ENCODE measurements around the gene HECW1. TPM values are rescaled to one million over a fixed set of nuclear protein-coding genes. Genes with fewer than 3 reads are reported as not detected.
A peak's percentile ranks its signal among the peaks of the same experiment; 100 is the strongest.

Gene HECW1
- polyA plus RNA-seq, 1 donor (not counting 4 experiments of a cell fraction or from before 2014, with no cell fraction given) = not detected

- Histone ChIP-seq H3K27ac (ENCODE audit: control insufficient read depth, insufficient read depth, low read length) (no peak overlapping the region), H3K27me3 (ENCODE audit: control insufficient read depth, extremely low read depth, insufficient read depth, low read length) (peaks cover 4% of the 10 kb centered on the region), H3K4me2 (ENCODE audit: control insufficient read depth, extremely low read depth, insufficient read depth, low read depth, low read length) (no peak overlapping the region), H3K9me1 (ENCODE audit: control insufficient read depth, extremely low read depth, insufficient read depth, low read length) (no peaks in the 10 kb centered on the region), H3K9me3 (ENCODE audit: control insufficient read depth, low read depth, low read length) (no peaks in the 10 kb centered on the region), H3K4me1 (ENCODE audit: control insufficient read depth, extremely low read depth, insufficient read depth, low read length) (no peaks in the 10 kb centered on the region), H3K4me3 (ENCODE audit: control insufficient read depth in 2 of 3, extremely low read depth in 1 of 3, insufficient read depth in 2 of 3, low read depth in 1 of 3, low read length in 3 of 3) (no peak overlapping the region), H3K79me2 (ENCODE audit: control insufficient read depth, insufficient read depth, low read length) (no peaks in the 10 kb centered on the region), H4K20me1 (ENCODE audit: control insufficient read depth, extremely low read depth, insufficient read depth, low read length) (no peaks in the 10 kb centered on the region), H3K36me3 (ENCODE audit: control insufficient read depth in 2 of 2, extremely low read depth in 1 of 2, insufficient read depth in 2 of 2, low read length in 2 of 2) (no peaks in the 10 kb centered on the region), H2AFZ (ENCODE audit: control insufficient read depth, low read length) (no peak overlapping the region), H3K9ac (ENCODE audit: control insufficient read depth, extremely low read depth, insufficient read depth, low read length) (no peak overlapping the region)
- FAIRE-seq (peak; percentile 69), DNase-seq (ENCODE audit: low read depth, low spot score) (no peak)
- TF ChIP-seq, protein P1, sequence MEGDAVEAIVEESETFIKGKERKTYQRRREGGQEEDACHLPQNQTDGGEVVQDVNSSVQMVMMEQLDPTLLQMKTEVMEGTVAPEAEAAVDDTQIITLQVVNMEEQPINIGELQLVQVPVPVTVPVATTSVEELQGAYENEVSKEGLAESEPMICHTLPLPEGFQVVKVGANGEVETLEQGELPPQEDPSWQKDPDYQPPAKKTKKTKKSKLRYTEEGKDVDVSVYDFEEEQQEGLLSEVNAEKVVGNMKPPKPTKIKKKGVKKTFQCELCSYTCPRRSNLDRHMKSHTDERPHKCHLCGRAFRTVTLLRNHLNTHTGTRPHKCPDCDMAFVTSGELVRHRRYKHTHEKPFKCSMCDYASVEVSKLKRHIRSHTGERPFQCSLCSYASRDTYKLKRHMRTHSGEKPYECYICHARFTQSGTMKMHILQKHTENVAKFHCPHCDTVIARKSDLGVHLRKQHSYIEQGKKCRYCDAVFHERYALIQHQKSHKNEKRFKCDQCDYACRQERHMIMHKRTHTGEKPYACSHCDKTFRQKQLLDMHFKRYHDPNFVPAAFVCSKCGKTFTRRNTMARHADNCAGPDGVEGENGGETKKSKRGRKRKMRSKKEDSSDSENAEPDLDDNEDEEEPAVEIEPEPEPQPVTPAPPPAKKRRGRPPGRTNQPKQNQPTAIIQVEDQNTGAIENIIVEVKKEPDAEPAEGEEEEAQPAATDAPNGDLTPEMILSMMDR (optimal IDR thresholded peaks at IDR 0.05 in 1 of 3, IDR thresholded peaks at IDR 0.05 in 1 of 3, conservative IDR thresholded peaks at IDR 0.05 in 1 of 3; ENCODE audit: extremely low read depth in 1 of 3, insufficient read depth in 2 of 3, low read length in 3 of 3) = peak; percentile 8 to 58 (median 31)
- TF ChIP-seq EZH2 (IDR thresholded peaks at IDR 0.05; ENCODE audit: low read length) = no peak
- dilution Hi-C loops (cut with MboI; ENCODE audit: extremely low pct_ligation_motif_present, low sequenced_read_pairs) = no loop called here
Measured at GRCh38 chr7:43511029-43511428, 398.6 kb downstream of the HECW1 start.

DNA sequence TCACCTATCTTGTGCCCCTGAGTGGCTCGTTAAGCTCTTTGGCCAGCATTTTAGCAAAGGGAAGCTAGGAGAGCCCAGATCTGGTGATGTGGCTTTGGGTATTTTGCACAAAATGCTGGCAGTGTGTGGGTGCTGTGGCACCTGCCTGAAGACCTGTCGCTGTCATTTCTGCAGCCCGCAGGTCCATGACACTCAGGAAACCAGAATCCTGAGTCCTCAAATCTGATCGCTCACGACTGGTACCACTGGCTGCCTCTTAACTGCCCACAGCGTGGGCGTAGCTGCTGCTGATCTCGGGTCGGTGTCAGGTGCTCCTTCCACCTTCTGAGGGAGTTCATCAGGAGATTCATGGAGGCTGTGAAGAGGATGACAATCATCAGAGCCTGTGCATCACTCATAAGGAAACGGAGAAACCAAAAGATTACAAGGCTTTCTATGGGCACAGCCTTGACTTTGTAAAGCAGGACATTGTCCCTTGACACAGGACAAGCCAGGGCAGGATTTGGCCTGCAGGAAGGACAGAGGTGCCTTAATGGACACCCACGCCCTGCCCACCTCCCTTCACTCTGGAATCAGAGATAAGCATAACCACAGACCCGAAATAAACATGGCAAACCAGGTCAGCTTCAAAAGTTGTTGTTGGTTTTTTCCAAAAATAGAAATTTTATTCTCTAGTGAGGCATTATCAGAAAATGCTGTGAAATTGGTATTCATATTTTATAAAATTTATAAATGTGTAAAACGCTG lies 399.5 kb downstream of the HECW1 start:
- FAIRE-seq = no peak
- H4K20me1 ChIP-seq (ENCODE audit: control insufficient read depth, extremely low read depth, insufficient read depth, low read length) = no peaks in the 10 kb centered on the region
- H3K4me3 ChIP-seq (ENCODE audit: control insufficient read depth in 2 of 3, extremely low read depth in 1 of 3, insufficient read depth in 2 of 3, low read depth in 1 of 3, low read length in 3 of 3) = no peak overlapping the region
- H3K4me2 ChIP-seq (ENCODE audit: control insufficient read depth, extremely low read depth, insufficient read depth, low read depth, low read length) = no peak overlapping the region
- TF ChIP-seq, protein P1 (optimal IDR thresholded peaks at IDR 0.05 in 1 of 3, IDR thresholded peaks at IDR 0.05 in 1 of 3, conservative IDR thresholded peaks at IDR 0.05 in 1 of 3; ENCODE audit: extremely low read depth in 1 of 3, insufficient read depth in 2 of 3, low read length in 3 of 3) = no peak
- TF ChIP-seq EZH2 (IDR thresholded peaks at IDR 0.05; ENCODE audit: low read length) = no peak
- H3K4me1 ChIP-seq (ENCODE audit: control insufficient read depth, extremely low read depth, insufficient read depth, low read length) = peaks cover 6% of the 10 kb centered on the region
- dilution Hi-C loops (cut with MboI; ENCODE audit: extremely low pct_ligation_motif_present, low sequenced_read_pairs) = no loop called here
- no peaks in the 10 kb centered on the region for H3K9me3 ChIP-seq (ENCODE audit: control insufficient read depth, low read depth, low read length)
- no peaks in the 10 kb centered on the region for H3K79me2 ChIP-seq (ENCODE audit: control insufficient read depth, insufficient read depth, low read length)
- H3K9ac ChIP-seq (ENCODE audit: control insufficient read depth, extremely low read depth, insufficient read depth, low read length) = no peak overlapping the region
- DNase-seq (ENCODE audit: low read depth, low spot score) = no peak
- H3K27ac ChIP-seq (ENCODE audit: control insufficient read depth, insufficient read depth, low read length) = no peak overlapping the region
- H3K36me3 ChIP-seq (ENCODE audit: control insufficient read depth in 2 of 2, extremely low read depth in 1 of 2, insufficient read depth in 2 of 2, low read length in 2 of 2) = no peaks in the 10 kb centered on the region
- no peak overlapping the region for H2AFZ ChIP-seq (ENCODE audit: control insufficient read depth, low read length)
- H3K27me3 ChIP-seq (ENCODE audit: control insufficient read depth, extremely low read depth, insufficient read depth, low read length) = peaks cover 4% of the 10 kb centered on the region
- H3K9me1 ChIP-seq (ENCODE audit: control insufficient read depth, extremely low read depth, insufficient read depth, low read length) = no peaks in the 10 kb centered on the region

Measured in keratinocyte (primary cell).